HCT116 (cell line): ENCODE measurements around the gene SRL. TPM values are rescaled to one million over a fixed set of nuclear protein-coding genes. Genes with fewer than 3 reads are reported as not detected.

ENCODE experiments used
- ATAC-seq: fragments of 200-7000 bp; cut with Tn5 transposase; 2 replicates; pipeline ENCODE4 v1.9.1; 2020; ENCODE audit warnings: mild to moderate bottlenecking, moderate library complexity
- BruUV-seq: library from RNA; stranded (reverse); fragments of 400-500 nt; replicated peaks from 2 replicates; lab custom pipeline; 2021; lab: Mats Ljungman, UMichigan
- CTCF ChIA-PET: fragments of 300-600 bp; sonication (Branson Sonifier 250); formaldehyde crosslinking; loops from one replicate; lab custom pipeline; 2021; ENCODE audit warnings: antibody characterized with exemption; lab: Charles Lee
- POLR2A ChIA-PET: fragments of 300-600, 350-600 bp; sonication (Branson Sonifier 250); formaldehyde crosslinking; loops from one replicate; lab custom pipeline; 2021; ENCODE audit warnings: antibody characterized with exemption; lab: Charles Lee
- RAD21 ChIA-PET, 2 experiments: fragments of 300-600 bp; sonication (Branson Sonifier 250); formaldehyde crosslinking; loops; one replicate each; lab custom pipeline; 2023; ENCODE audit warnings: low total read pairs in 2 of 2; ENCODE audit not compliant: uncharacterized antibody in 2 of 2, unreplicated experiment in 2 of 2, low non-redundant PET in 1 of 2; lab: Charles Lee
- DNase-seq: peaks from one replicate; pipeline ENCODE4 v3.0.0-alpha.2; 2010; ENCODE audit warnings: low read depth, low spot score
- H2AFZ ChIP-seq: fragments of 200-600 bp; shearing (Covaris generic), sonication (generic); 2 replicates; pipeline ENCODE4 v1.6.1; 2017; ENCODE audit warnings: low read depth, mixed run types, mixed read lengths, antibody characterized with exemption, low read length; ENCODE audit not compliant: poor library complexity, severe bottlenecking
- H3K27ac ChIP-seq: 2 replicates; pipeline ENCODE4 v1.5.1; 2012; ENCODE audit warnings: low read depth, low read length
- H3K27me3 ChIP-seq: fragments of 200-600 bp; sonication (generic); 2 replicates; pipeline ENCODE4 v1.6.1; 2016; ENCODE audit warnings: mixed run types, low read length, mixed read lengths; ENCODE audit not compliant: insufficient read depth
- H3K36me3 ChIP-seq, 2 experiments: fragments of 200-500 bp in 1 of 2; fragments of 200-600 bp in 1 of 2; sonication (Bioruptor generic) in 1 of 2; sonication (generic) in 1 of 2; 2 replicates each; pipeline versions ENCODE4 v1.5.1 to v1.6.1; 2014 to 2016; ENCODE audit warnings: low read length in 2 of 2, inconsistent platforms in 1 of 2, mixed read lengths in 1 of 2, mixed run types in 1 of 2; ENCODE audit not compliant: insufficient read depth in 2 of 2, control insufficient read depth in 1 of 2
- H3K4me1 ChIP-seq, 2 experiments: fragments of 200-600 bp in 1 of 2; sonication (generic) in 1 of 2; 2 replicates each; pipeline versions ENCODE4 v1.5.1 to v1.6.1; 2012 to 2017; ENCODE audit warnings: low read length in 2 of 2, inconsistent platforms in 1 of 2, mild to moderate bottlenecking in 1 of 2, mixed read lengths in 1 of 2, mixed run types in 1 of 2, moderate library complexity in 1 of 2; ENCODE audit not compliant: insufficient read depth in 2 of 2, control insufficient read depth in 1 of 2
- H3K4me2 ChIP-seq: fragments of 200-600 bp; sonication (generic); 2 replicates; pipeline ENCODE4 v1.6.1; 2017; ENCODE audit warnings: mixed run types, low read length, mixed read lengths
- H3K4me3 ChIP-seq, 2 experiments: fragments of 200-600 bp in 1 of 2; sonication (generic) in 1 of 2; replicated peaks in 1 of 2; 2 replicates each; pipeline ENCODE4 v1.5.1; 2011 to 2016; ENCODE audit warnings: low read length in 2 of 2, control low read depth in 1 of 2, low read depth in 1 of 2, mild to moderate bottlenecking in 1 of 2, mixed read lengths in 1 of 2, mixed run types in 1 of 2
- H3K79me2 ChIP-seq: fragments of 200-600 bp; sonication (generic); 2 replicates; pipeline ENCODE4 v1.6.1; 2017; ENCODE audit warnings: mild to moderate bottlenecking, mixed run types, low read length, moderate library complexity, mixed read lengths; ENCODE audit not compliant: insufficient read depth
- H3K9ac ChIP-seq: fragments of 200-600 bp; sonication (generic); 2 replicates; pipeline ENCODE4 v1.6.1; 2016; ENCODE audit warnings: low read length, mixed read lengths
- H3K9me2 ChIP-seq: fragments of 200-600 bp; sonication (generic), shearing (Covaris generic); 2 replicates; pipeline ENCODE4 v1.6.1; 2017; ENCODE audit warnings: mixed run types, mild to moderate bottlenecking, moderate library complexity; ENCODE audit not compliant: insufficient read depth
- H3K9me3 ChIP-seq, 2 experiments: fragments of 200-500 bp in 1 of 2; fragments of 200-600 bp in 1 of 2; sonication (Bioruptor generic) in 1 of 2; sonication (generic) in 1 of 2; 2 replicates each; pipeline ENCODE4 v1.6.1; 2014 to 2017; ENCODE audit warnings: low read length in 2 of 2, mixed read lengths in 2 of 2, inconsistent platforms in 1 of 2, low read depth in 1 of 2, mild to moderate bottlenecking in 1 of 2, mixed run types in 1 of 2, moderate library complexity in 1 of 2; ENCODE audit not compliant: control insufficient read depth in 1 of 2, insufficient read depth in 1 of 2
- H4K20me1 ChIP-seq: fragments of 200-600 bp; sonication (generic), shearing (Covaris generic); 2 replicates; pipeline ENCODE4 v1.6.1; 2017; ENCODE audit warnings: mixed run types, mild to moderate bottlenecking, moderate library complexity; ENCODE audit not compliant: insufficient read depth
- CBX3 ChIP-seq: IDR thresholded peaks from 2 replicates; pipeline ENCODE4 v1.6.1; 2012; ENCODE audit warnings: low read depth
- EGR1 ChIP-seq: IDR thresholded peaks from 2 replicates; pipeline ENCODE4 v1.6.1; 2012; ENCODE audit warnings: low read depth
- ELF1 ChIP-seq: IDR thresholded peaks from 2 replicates; pipeline ENCODE4 v1.6.1; 2012; ENCODE audit warnings: low read depth, borderline replicate concordance
- EZH2phosphoT487 ChIP-seq: fragments of 200-600 bp; IDR thresholded peaks from 2 replicates; pipeline ENCODE4 v1.6.1; 2018; ENCODE audit warnings: antibody characterized with exemption, borderline replicate concordance
- MAX ChIP-seq: IDR thresholded peaks from 2 replicates; pipeline ENCODE4 v1.6.1; 2012
- POLR2A ChIP-seq: IDR thresholded peaks from 2 replicates; pipeline ENCODE4 v1.7.0; 2011; ENCODE audit warnings: borderline replicate concordance; ENCODE audit not compliant: insufficient read depth, insufficient read length; ENCODE audit errors: extremely low read depth
- POLR2AphosphoS5 ChIP-seq: IDR thresholded peaks from 2 replicates; pipeline ENCODE4 v1.6.1; 2011; ENCODE audit warnings: mild to moderate bottlenecking, low read depth, low read length, moderate library complexity
- RAD21 ChIP-seq: IDR thresholded peaks from 2 replicates; pipeline ENCODE4 v1.6.1; 2012; ENCODE audit warnings: low read depth, mild to moderate bottlenecking
- SIN3A ChIP-seq: IDR thresholded peaks from 2 replicates; pipeline ENCODE4 v1.6.1; 2012; ENCODE audit warnings: low read depth
- SP1 ChIP-seq: IDR thresholded peaks from 2 replicates; pipeline ENCODE4 v1.6.1; 2012; ENCODE audit warnings: low read depth
- YY1 ChIP-seq: IDR thresholded peaks from 2 replicates; pipeline ENCODE4 v1.6.1; 2011; ENCODE audit warnings: low read length, low read depth, moderate library complexity, mild to moderate bottlenecking; ENCODE audit not compliant: insufficient replicate concordance; ENCODE audit errors: extremely low read depth
- ZBTB33 ChIP-seq: IDR thresholded peaks from 2 replicates; pipeline ENCODE4 v1.6.1; 2011; ENCODE audit warnings: mild to moderate bottlenecking, low read length, moderate library complexity; ENCODE audit not compliant: insufficient replicate concordance; ENCODE audit errors: extremely low read depth
- ZFX ChIP-seq: fragments of 450-650 bp; IDR thresholded peaks from 2 replicates; pipeline ENCODE4 v1.6.1; 2017
- intact Hi-C: fragments of 100-400 bp; cut with micrococcal nuclease; formaldehyde crosslinking; loops from 2 replicates; pipeline ENCODE4 v1.10.0; 2022
- total RNA-seq: library from RNA; stranded (reverse); gene quantifications from one replicate; pipeline ENCODE4 v1.2.1, GENCODE V29; 2021; ENCODE audit not compliant: unreplicated experiment

SRL gene
- total RNA-seq, 1 experiment from 2014 or later, result not detected

DNA sequence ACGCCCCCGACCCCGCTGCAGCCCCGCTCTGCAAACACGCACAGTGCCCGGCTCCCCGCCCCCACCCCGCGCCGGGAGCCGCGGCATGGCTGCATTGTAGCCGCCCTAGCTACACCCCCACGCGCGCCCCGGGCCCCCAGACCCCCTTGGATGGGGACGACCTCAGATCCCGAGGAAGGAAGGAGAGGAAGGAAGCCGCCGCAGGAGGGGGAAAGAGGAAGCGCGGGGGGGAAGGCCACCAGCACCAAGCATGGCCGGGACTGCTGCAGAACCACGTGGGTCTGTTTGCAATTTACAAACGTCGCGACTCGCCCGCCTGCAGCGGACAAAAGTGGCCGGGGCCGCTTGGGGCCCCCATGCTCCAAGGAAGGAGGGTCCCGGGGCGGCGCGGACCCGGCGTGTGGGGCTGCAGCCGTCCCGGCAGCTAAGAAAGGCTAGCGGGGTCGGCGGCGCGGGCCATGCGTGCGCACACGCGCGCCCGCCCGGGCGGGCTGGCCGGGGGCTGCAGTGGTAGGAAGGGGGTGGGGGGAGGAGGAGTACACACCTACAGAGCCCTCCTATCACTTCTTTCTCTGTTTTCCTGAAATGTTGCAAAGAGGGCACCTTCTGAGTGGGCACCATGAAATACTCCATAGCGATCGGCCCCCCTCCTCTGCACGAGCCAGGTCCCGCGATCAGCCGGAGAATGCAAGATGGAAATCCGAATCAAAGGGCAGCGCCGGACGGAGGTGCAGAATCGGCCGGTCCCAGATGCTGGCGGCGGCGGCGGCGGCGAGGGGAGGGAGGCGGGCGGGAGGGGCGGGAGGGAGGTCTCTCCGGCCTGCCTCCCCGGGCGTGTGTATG, 30.5 kb upstream of the SRL start:
- DNase-seq, result no peak
- no peaks in the 10 kb centered on the region for H4K20me1 ChIP-seq
- peak overlapping the region; percentile 82 for H3K4me2 ChIP-seq
- ChIA-PET RAD21 (interaction anchor here (0.6 to 1.3 kb wide), 2 partner anchors 26 to 289 kb away, joined by 3 to 4 read pairs; no protein-coding TSS in a partner anchor), POLR2A (interaction anchor here (0.6 to 1.9 kb wide), 10 partner anchors 18 to 391 kb away, joined by 3 to 8 read pairs (median 3); no protein-coding TSS in a partner anchor), CTCF (interaction anchor here (0.7 to 6.8 kb wide), 15 partner anchors 10 to 179 kb away, joined by 3 to 37 read pairs (median 6); no protein-coding TSS in a partner anchor)
- intact Hi-C loops, result no loop called here
- H3K4me3 ChIP-seq, result peak overlapping the region; percentile 68 to 84
- ATAC-seq, result peak; percentile 34
- H3K27ac ChIP-seq, result peak overlapping the region; percentile 91
- H3K36me3 ChIP-seq, result peaks cover 0 to 5% of the 10 kb centered on the region in 2 experiments; a peak in 1 of 4 replicates
- no TSS peak for BruUV-seq
- H3K9me2 ChIP-seq, result no peaks in the 10 kb centered on the region
- no peak for TF ChIP-seq ELF1
- TF ChIP-seq ZFX, result peak; percentile 94
- H3K79me2 ChIP-seq, result peaks cover 49% of the 10 kb centered on the region
- H2AFZ ChIP-seq, result no peak overlapping the region
- H3K27me3 ChIP-seq, result no peaks in the 10 kb centered on the region
- no peaks in the 10 kb centered on the region for H3K9me3 ChIP-seq
- peaks cover 8 to 34% of the 10 kb centered on the region in 2 experiments; a peak in 3 of 4 replicates for H3K4me1 ChIP-seq
- peak overlapping the region; percentile 91 for H3K9ac ChIP-seq

DNA sequence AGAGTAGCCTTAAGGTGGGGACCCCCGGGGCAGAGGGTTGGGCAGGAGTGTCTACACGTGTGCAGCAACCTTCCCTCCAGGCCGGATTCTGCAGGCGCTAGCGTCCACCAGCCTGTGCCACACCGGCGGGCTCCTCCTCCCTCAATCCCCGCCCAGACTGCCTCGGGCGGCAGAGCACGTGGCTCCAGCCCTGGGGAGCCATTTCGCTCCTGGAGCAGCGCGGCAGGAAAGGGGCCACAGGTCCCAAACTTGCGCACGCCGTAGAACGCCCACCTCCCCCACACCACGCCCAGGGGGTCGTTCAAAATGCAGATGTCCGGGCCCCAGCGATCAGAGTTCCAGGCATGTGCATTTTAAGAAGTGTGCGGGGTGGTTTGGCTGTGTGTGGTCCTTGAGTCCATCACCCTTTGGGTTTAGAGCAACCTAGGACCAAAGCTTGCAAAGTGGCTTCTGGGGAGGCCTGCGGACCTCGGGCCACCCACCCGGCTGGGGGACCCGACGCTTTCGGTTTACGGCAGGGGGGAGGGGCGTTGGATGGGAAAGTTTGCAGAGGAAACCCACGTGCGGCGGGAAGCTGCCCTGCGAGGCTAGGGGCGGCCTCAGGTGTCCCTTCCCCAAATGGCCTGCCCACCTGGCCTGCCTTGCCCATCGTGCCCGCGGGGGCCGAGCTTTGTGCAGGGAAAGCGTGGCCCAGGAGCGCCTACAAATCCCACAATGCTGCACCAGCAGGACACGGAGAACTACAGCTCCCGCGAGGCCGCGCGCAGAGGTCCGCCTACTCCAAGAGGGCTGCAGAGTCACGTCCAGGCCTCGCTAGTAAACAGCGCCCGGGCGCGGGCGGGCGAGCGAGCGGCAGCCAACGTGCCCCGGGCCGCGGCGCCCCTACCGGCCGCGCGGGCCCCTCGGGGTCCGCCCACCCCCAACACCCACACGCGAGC, 29.6 kb upstream of the SRL start:
- Histone ChIP-seq H4K20me1 (no peaks in the 10 kb centered on the region), H3K36me3 (peaks cover 0 to 6% of the 10 kb centered on the region in 2 experiments; a peak in 1 of 4 replicates), H3K4me3 (peak overlapping the region; percentile 68 to 84), H3K9ac (peak overlapping the region; percentile 91), H3K27me3 (no peaks in the 10 kb centered on the region), H3K27ac (peak overlapping the region; percentile 91), H2AFZ (no peak overlapping the region), H3K9me2 (no peaks in the 10 kb centered on the region), H3K9me3 (no peaks in the 10 kb centered on the region), H3K4me1 (peaks cover 8 to 34% of the 10 kb centered on the region in 2 experiments; a peak in 3 of 4 replicates), H3K79me2 (peaks cover 58% of the 10 kb centered on the region), H3K4me2 (peak overlapping the region; percentile 82)
- TSS peak; percentile 84 for BruUV-seq
- ChIA-PET RAD21 (interaction anchor here in 1 of 2 experiments (0.5 to 1.3 kb wide), 2 partner anchors 289 to 310 kb away, joined by 3 to 4 read pairs; no protein-coding TSS in a partner anchor), CTCF (interaction anchor here (0.7 to 6.8 kb wide), 9 partner anchors 9 to 288 kb away, joined by 3 to 37 read pairs (median 5); no protein-coding TSS in a partner anchor), POLR2A (interaction anchor here (0.9 to 1.6 kb wide), 6 partner anchors 17 to 132 kb away, joined by 3 to 4 read pairs (median 3); no protein-coding TSS in a partner anchor)
- ATAC-seq (peak; percentile 77), DNase-seq (peak; percentile 86)
- no peak; the same call in 1 of the 2 replicates for TF ChIP-seq CBX3
- peak; percentile 85 for TF ChIP-seq YY1
- no peak for TF ChIP-seq EZH2phosphoT487
- TF ChIP-seq ZFX, result peak; percentile 99
- TF ChIP-seq ZBTB33, result peak; percentile 38
- peak; percentile 33; the same call in 1 of the 2 replicates for TF ChIP-seq SP1
- peak; percentile 59 for TF ChIP-seq POLR2AphosphoS5
- no peak for TF ChIP-seq RAD21
- TF ChIP-seq SIN3A, result peak; percentile 48
- peak; percentile 99 for TF ChIP-seq MAX
- TF ChIP-seq EGR1, result peak; percentile 79; the same call in 1 of the 2 replicates
- TF ChIP-seq POLR2A, result peak; percentile 59
- intact Hi-C loops, result no loop called here
